Loucy (cell line): ENCODE data around the gene DNAH8.

Experiments
- CTCF ChIP-seq: fragments of 200-600 bp; sonication (generic); conservative IDR thresholded peaks from 2 replicates; pipeline ENCODE4 v1.5.1; 2014; ENCODE audit warnings: mild to moderate bottlenecking, antibody characterized with exemption, low read length
- EZH2phosphoT487 ChIP-seq: fragments of 200-600 bp; IDR thresholded peaks from 2 replicates; pipeline ENCODE4 v1.6.1; 2018; ENCODE audit warnings: antibody characterized with exemption, mild to moderate bottlenecking, moderate library complexity, borderline replicate concordance

- no peak for TF ChIP-seq CTCF
- TF ChIP-seq EZH2phosphoT487 = no peak
These were observed 336.4 kb downstream of the DNAH8 start for GRCh38 chr6:39051399-39052122.
